Measurements from ENCODE around the gene RORB. TPM values are rescaled to one million over a fixed set of nuclear protein-coding genes. Genes with fewer than 3 reads are reported as not detected.

The RORB gene
- total RNA-seq, 1 experiment from 2014 or later: 0.08 TPM

DNA sequence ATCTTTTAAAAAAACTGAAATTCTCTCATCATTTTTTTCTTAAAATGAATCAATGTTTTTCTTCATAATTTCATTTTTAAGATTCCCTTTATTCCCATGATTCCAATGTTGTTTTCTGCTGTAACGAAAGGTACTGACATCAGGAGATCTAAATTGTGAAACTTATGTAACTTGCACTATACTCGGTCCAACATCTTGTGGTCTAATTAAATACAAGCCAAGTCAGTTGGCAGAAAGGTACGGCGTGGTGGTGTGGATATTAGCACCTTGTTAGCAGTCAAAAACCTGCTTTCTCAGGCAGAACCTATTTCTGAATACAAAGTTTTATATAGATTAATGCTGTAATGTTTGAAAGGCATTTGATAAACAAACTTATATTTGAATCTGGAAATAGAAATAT lies 20.1 kb downstream of the RORB start:
- BruUV-seq (replicated peaks): no TSS peak
- CTCF ChIA-PET: no interaction called here
- H3K9me3 ChIP-seq (ENCODE audit: control insufficient read depth, insufficient read depth, low read depth, low read length): no peaks in the 10 kb centered on the region
- H3K27me3 ChIP-seq (ENCODE audit: control insufficient read depth, insufficient read depth, low read length): no peaks in the 10 kb centered on the region
- no peaks in the 10 kb centered on the region for H3K4me1 ChIP-seq (ENCODE audit: control insufficient read depth, insufficient read depth, low read length)
- H3K27ac ChIP-seq (ENCODE audit: low read length): no peak overlapping the region
- POLR2A ChIA-PET: no interaction called here
- ATAC-seq (no peak), DNase-seq (ENCODE audit: low read depth, low spot score) (no peak)
- H3K4me3 ChIP-seq (ENCODE audit: low read depth in 2 of 2, low read length in 2 of 2): no peak overlapping the region
- intact Hi-C loops (cut with micrococcal nuclease; ENCODE audit: unreplicated experiment): no loop called here
- no peaks in the 10 kb centered on the region for H3K36me3 ChIP-seq (ENCODE audit: control insufficient read depth, insufficient read depth, low read length)
- no peak for TF ChIP-seq POLR2AphosphoS5 (IDR thresholded peaks at IDR 0.05; ENCODE audit: low read depth, low read length)
- in situ Hi-C loops (cut with HindIII; ENCODE audit: low pct_unique_long_range_greater_than_20kb, low sequenced_read_pairs): no loop called here

DNA sequence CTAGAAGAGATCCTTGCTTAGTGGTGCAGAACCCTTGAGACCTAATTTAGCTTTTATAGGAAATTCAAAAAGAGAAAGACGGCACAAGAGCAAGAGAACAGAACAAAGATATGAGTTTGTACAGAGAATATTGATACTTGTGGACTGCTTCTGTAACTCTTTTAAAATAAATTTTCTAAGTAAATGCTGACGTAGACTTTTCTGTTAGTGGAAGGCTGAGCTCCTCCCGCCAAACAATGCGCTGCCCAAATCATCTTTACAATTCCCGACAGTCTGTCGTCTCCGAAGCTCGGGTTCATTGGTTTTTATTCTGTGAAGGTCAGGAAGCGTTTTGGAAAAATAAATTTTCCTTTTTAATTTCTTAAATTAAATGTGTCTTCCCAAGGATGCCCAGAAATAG lies 22.3 kb downstream of the RORB start:
- ChIA-PET CTCF (no interaction called here), POLR2A (no interaction called here)
- in situ Hi-C loops (cut with HindIII; ENCODE audit: low pct_unique_long_range_greater_than_20kb, low sequenced_read_pairs): no loop called here
- no TSS peak for BruUV-seq (replicated peaks)
- Histone ChIP-seq H3K36me3 (ENCODE audit: control insufficient read depth, insufficient read depth, low read length) (no peaks in the 10 kb centered on the region), H3K27ac (ENCODE audit: low read length) (no peak overlapping the region), H3K4me1 (ENCODE audit: control insufficient read depth, insufficient read depth, low read length) (no peaks in the 10 kb centered on the region), H3K4me3 (ENCODE audit: low read depth in 2 of 2, low read length in 2 of 2) (no peak overlapping the region), H3K27me3 (ENCODE audit: control insufficient read depth, insufficient read depth, low read length) (no peaks in the 10 kb centered on the region), H3K9me3 (ENCODE audit: control insufficient read depth, insufficient read depth, low read depth, low read length) (no peaks in the 10 kb centered on the region)
- ATAC-seq (no peak), DNase-seq (ENCODE audit: low read depth, low spot score) (no peak)
- intact Hi-C loops (cut with micrococcal nuclease; ENCODE audit: unreplicated experiment): no loop called here
- no peak for TF ChIP-seq POLR2AphosphoS5 (IDR thresholded peaks at IDR 0.05; ENCODE audit: low read depth, low read length)
- TF ChIP-seq TCF7L2 (IDR thresholded peaks at IDR 0.05; ENCODE audit: low read depth, low read length): no peak
- TF ChIP-seq REST (IDR thresholded peaks at IDR 0.05; ENCODE audit: insufficient read depth in 1 of 2, low read depth in 2 of 2, low read length in 1 of 2): no peak
- TF ChIP-seq CTCF (IDR thresholded peaks at IDR 0.05): no peak
- no peak for TF ChIP-seq SIN3A (IDR thresholded peaks at IDR 0.05; ENCODE audit: borderline replicate concordance, insufficient read depth, low read depth, low read length)

DNA sequence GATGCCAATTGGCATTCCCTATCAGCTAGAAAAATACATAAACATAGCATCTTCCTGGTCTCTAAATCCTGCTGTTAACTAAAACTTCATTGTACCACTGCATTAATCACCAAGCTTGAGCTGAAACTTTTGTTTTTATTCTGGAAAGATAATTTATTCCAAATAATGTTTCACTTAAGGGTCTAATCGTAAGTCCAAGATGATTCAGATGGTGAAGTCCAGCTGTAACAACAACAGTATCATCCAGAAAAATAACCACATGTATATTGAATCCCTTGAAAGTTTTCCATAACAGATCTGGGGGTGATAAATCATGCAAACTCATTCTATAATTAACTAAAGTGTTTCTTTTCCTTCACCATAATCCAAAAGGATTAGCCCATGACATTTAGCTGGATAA lies 23.9 kb downstream of the RORB start:
- TF ChIP-seq POLR2AphosphoS5 (IDR thresholded peaks at IDR 0.05; ENCODE audit: low read depth, low read length) (no peak), TCF7L2 (IDR thresholded peaks at IDR 0.05; ENCODE audit: low read depth, low read length) (no peak)
- in situ Hi-C loops (cut with HindIII; ENCODE audit: low pct_unique_long_range_greater_than_20kb, low sequenced_read_pairs): no loop called here
- ChIA-PET CTCF (no interaction called here), POLR2A (no interaction called here)
- DNase-seq (ENCODE audit: low read depth, low spot score) (no peak), ATAC-seq (no peak)
- BruUV-seq (replicated peaks): no TSS peak
- Histone ChIP-seq H3K4me3 (ENCODE audit: low read depth in 2 of 2, low read length in 2 of 2) (no peak overlapping the region), H3K4me1 (ENCODE audit: control insufficient read depth, insufficient read depth, low read length) (no peaks in the 10 kb centered on the region), H3K9me3 (ENCODE audit: control insufficient read depth, insufficient read depth, low read depth, low read length) (no peaks in the 10 kb centered on the region), H3K27me3 (ENCODE audit: control insufficient read depth, insufficient read depth, low read length) (no peaks in the 10 kb centered on the region), H3K36me3 (ENCODE audit: control insufficient read depth, insufficient read depth, low read length) (no peaks in the 10 kb centered on the region), H3K27ac (ENCODE audit: low read length) (no peak overlapping the region)
- intact Hi-C loops (cut with micrococcal nuclease; ENCODE audit: unreplicated experiment): no loop called here

Measured in Panc1 (cell line).